Measurements from ENCODE around the gene DBNL.

DNA sequence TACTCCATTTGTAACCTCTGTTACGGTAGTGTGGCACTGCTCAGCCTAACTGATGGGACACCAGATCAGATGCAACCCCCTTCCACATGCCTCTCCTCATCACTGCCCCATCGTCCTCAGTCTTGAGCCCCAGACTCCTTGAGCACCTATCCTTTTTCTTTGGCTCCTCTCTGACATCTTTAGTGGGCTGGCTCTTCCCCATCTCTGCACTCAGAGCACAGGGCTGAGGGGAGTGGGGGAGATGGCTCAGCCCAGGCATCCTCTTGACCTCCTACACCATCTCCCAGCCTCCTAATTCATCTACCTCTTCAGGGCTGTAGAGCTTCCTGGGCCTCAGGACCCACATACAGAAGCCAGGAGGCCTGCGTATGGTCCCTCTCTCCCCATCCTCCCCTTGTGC is 39.3 kb downstream of the DBNL start:
- no peak for TF ChIP-seq ZNF274 (IDR thresholded peaks at IDR 0.05; ENCODE audit: low read depth, low read length)
- TF ChIP-seq YY1 (IDR thresholded peaks at IDR 0.05; ENCODE audit: insufficient read depth, insufficient read length) = no peak
